HepG2 (cell line): ENCODE measurements around the gene TAF12. TPM values are rescaled to one million over a fixed set of nuclear protein-coding genes. Genes with fewer than 3 reads are reported as not detected.

Experiments used
- ATAC-seq: fragments of 200-7000 bp; cut with Tn5 transposase; 3 replicates; pipeline ENCODE4 v1.9.1; 2020; ENCODE audit warnings: mild to moderate bottlenecking, moderate library complexity
- BruUV-seq: library from RNA; stranded (reverse); fragments of 400-500 nt; replicated peaks from 2 replicates; lab custom pipeline; 2021; lab: Mats Ljungman, UMichigan
- CTCF ChIA-PET: fragments of 300-600 bp; formaldehyde crosslinking; extraction: SDS; loops from one replicate; lab custom pipeline; 2021; ENCODE audit warnings: low total read pairs, inconsistent platforms, low intra/inter-chr PET ratio; lab: Yijun Ruan, JAX
- POLR2A ChIA-PET: fragments of 350-600 bp; sonication (Branson Sonifier 250); formaldehyde crosslinking; loops from one replicate; lab custom pipeline; 2020; ENCODE audit warnings: antibody characterized with exemption, inconsistent platforms; lab: Yijun Ruan, JAX
- DNase-seq: peaks from one replicate; pipeline ENCODE4 v3.0.0-alpha.2; 2015; ENCODE audit warnings: low spot score
- FAIRE-seq: peaks from 3 replicates; lab custom pipeline; 2011; peaks lifted over from hg19 to GRCh38; lab: Jason Lieb, UNC
- H2AFZ ChIP-seq: one replicate; pipeline ENCODE4 v1.6.1; 2011; ENCODE audit warnings: low read length, inconsistent platforms
- H3K27ac ChIP-seq: fragments of 300-600 bp; 3 replicates; pipeline ENCODE4 v1.8.0; 2011; ENCODE audit warnings: mixed run types, mild to moderate bottlenecking, mixed read lengths, low read length, inconsistent platforms; ENCODE audit not compliant: insufficient read depth; ENCODE audit errors: extremely low read length
- H3K27me3 ChIP-seq, 2 experiments: fragments of 200-600 bp in 1 of 2; 2 replicates in 1 of 2; 3 replicates in 1 of 2; pipeline versions ENCODE4 v1.6.0 to v1.8.0; 2011; ENCODE audit warnings: low read length in 2 of 2, mild to moderate bottlenecking in 2 of 2, moderate library complexity in 2 of 2, inconsistent platforms in 1 of 2; ENCODE audit not compliant: insufficient read depth in 2 of 2, control insufficient read depth in 1 of 2
- H3K36me3 ChIP-seq, 2 experiments: fragments of 200-600 bp in 1 of 2; replicated peaks in 1 of 2; 2 replicates in 1 of 2; 3 replicates in 1 of 2; pipeline versions ENCODE4 v1.5.1 to v1.8.0; 2011; ENCODE audit warnings: low read length in 2 of 2, inconsistent platforms in 1 of 2; ENCODE audit not compliant: insufficient read depth in 2 of 2, control insufficient read depth in 1 of 2
- H3K4me1 ChIP-seq: 2 replicates; pipeline ENCODE4 v1.5.1; 2012; ENCODE audit warnings: low read length, inconsistent platforms; ENCODE audit not compliant: insufficient read depth
- H3K4me2 ChIP-seq: 2 replicates; pipeline ENCODE4 v1.6.0; 2011; ENCODE audit warnings: low read depth, low read length, inconsistent platforms
- H3K4me3 ChIP-seq, 3 experiments: fragments of 200-600 bp in 1 of 3; sonication (generic), shearing (Covaris generic) in 1 of 3; replicated peaks in 1 of 3; 2 replicates each; pipeline ENCODE4 v1.5.1; 2011 to 2016; ENCODE audit warnings: low read length in 3 of 3, inconsistent platforms in 2 of 3, low read depth in 2 of 3, mild to moderate bottlenecking in 2 of 3, control low read depth in 1 of 3, mixed read lengths in 1 of 3; ENCODE audit not compliant: insufficient read depth in 1 of 3
- H3K79me2 ChIP-seq: one replicate; pipeline ENCODE4 v1.6.1; 2011; ENCODE audit warnings: low read length, inconsistent platforms; ENCODE audit not compliant: insufficient read depth
- H3K9ac ChIP-seq: 2 replicates; pipeline ENCODE4 v1.6.0; 2011; ENCODE audit warnings: mild to moderate bottlenecking, low read depth, low read length, inconsistent platforms; ENCODE audit not compliant: insufficient read depth
- H3K9me3 ChIP-seq: 2 replicates; pipeline ENCODE4 v1.5.1; 2012; ENCODE audit warnings: mild to moderate bottlenecking, low read length
- H4K20me1 ChIP-seq: 2 replicates; pipeline ENCODE4 v1.6.0; 2011; ENCODE audit warnings: inconsistent platforms, mild to moderate bottlenecking, low read length, moderate library complexity; ENCODE audit not compliant: insufficient read depth
- ASH2L ChIP-seq: fragments of 300-600, 200-600 bp; sonication (generic); IDR thresholded peaks from 2 replicates; pipeline ENCODE4 v1.7.0; 2017; ENCODE audit warnings: low read depth, mild to moderate bottlenecking, moderate library complexity, mixed read lengths, low read length; ENCODE audit not compliant: insufficient read length
- ATM ChIP-seq: fragments of 450-650 bp; IDR thresholded peaks from 2 replicates; pipeline ENCODE4 v1.7.1; 2017; ENCODE audit warnings: mild to moderate bottlenecking, borderline replicate concordance
- ATRX ChIP-seq: sonication (generic); formaldehyde crosslinking; IDR thresholded peaks from 2 replicates; pipeline ENCODE4 v1.4.0; 2020; ENCODE audit warnings: missing genetic modification reagents, borderline replicate concordance
- EZH2 ChIP-seq: conservative IDR thresholded peaks from 2 replicates; pipeline ENCODE4 v1.6.1; 2012; ENCODE audit warnings: mild to moderate bottlenecking, low read depth, low read length, moderate library complexity
- GMEB1 ChIP-seq: sonication (generic); formaldehyde crosslinking; IDR thresholded peaks from 2 replicates; pipeline ENCODE4 v1.5.1; 2020; ENCODE audit warnings: missing genetic modification reagents, mild to moderate bottlenecking, borderline replicate concordance
- IRF1 ChIP-seq: sonication (generic); formaldehyde crosslinking; IDR thresholded peaks from 2 replicates; pipeline ENCODE4 v1.4.0; 2020; ENCODE audit warnings: low read depth, mild to moderate bottlenecking, missing genetic modification reagents
- NPAS2 ChIP-seq: sonication (generic); formaldehyde crosslinking; IDR thresholded peaks from 2 replicates; pipeline ENCODE4 v1.8.0; 2022; ENCODE audit warnings: mild to moderate bottlenecking, missing genetic modification reagents, borderline replicate concordance
- PBX3 ChIP-seq: sonication (generic); formaldehyde crosslinking; IDR thresholded peaks from 2 replicates; pipeline ENCODE4 v1.8.1; 2023; ENCODE audit warnings: missing genetic modification reagents, inconsistent platforms, borderline replicate concordance
- SIX4 ChIP-seq: sonication (generic); formaldehyde crosslinking; IDR thresholded peaks from 2 replicates; pipeline ENCODE4 v1.4.0; 2020; ENCODE audit warnings: missing genetic modification reagents
- SMC3 ChIP-seq: IDR thresholded peaks from 2 replicates; pipeline ENCODE4 v1.6.1; 2011; ENCODE audit warnings: low read length, improper control_type of control experiment
- STAG1 ChIP-seq: sonication (generic); formaldehyde crosslinking; IDR thresholded peaks from 2 replicates; pipeline ENCODE4 v1.4.0; 2020; ENCODE audit warnings: missing genetic modification reagents
- TEAD3 ChIP-seq: optimal IDR thresholded peaks from 2 replicates; pipeline ENCODE3; 2016; ENCODE audit warnings: borderline replicate concordance
- THYN1 ChIP-seq: sonication (generic); formaldehyde crosslinking; IDR thresholded peaks from 2 replicates; pipeline ENCODE4 v1.8.1; 2023; ENCODE audit warnings: low read depth, mild to moderate bottlenecking, moderate library complexity, missing genetic modification reagents, borderline replicate concordance
- ZFP1 ChIP-seq: IDR thresholded peaks from 2 replicates; pipeline ENCODE4 v1.6.1; 2016
- ZFX ChIP-seq: sonication (generic); formaldehyde crosslinking; IDR thresholded peaks from 2 replicates; pipeline ENCODE4 v1.4.0; 2020; ENCODE audit warnings: mild to moderate bottlenecking, low read depth, missing genetic modification reagents, moderate library complexity
- ZNF280B ChIP-seq: sonication (generic); formaldehyde crosslinking; IDR thresholded peaks from 2 replicates; pipeline ENCODE4 v1.5.0; 2020; ENCODE audit warnings: missing genetic modification reagents, mild to moderate bottlenecking, borderline replicate concordance
- ZNF562 ChIP-seq: sonication (generic); formaldehyde crosslinking; IDR thresholded peaks from 2 replicates; pipeline ENCODE4 v1.8.0; 2022; ENCODE audit warnings: missing genetic modification reagents, borderline replicate concordance
- ZNF747 ChIP-seq: sonication (generic); formaldehyde crosslinking; IDR thresholded peaks from 2 replicates; pipeline ENCODE4 v1.8.1; 2023; ENCODE audit warnings: missing genetic modification reagents, mild to moderate bottlenecking, borderline replicate concordance
- ZNF780A ChIP-seq: sonication (generic); formaldehyde crosslinking; IDR thresholded peaks from 2 replicates; pipeline ENCODE4 v1.8.0; 2022; ENCODE audit warnings: mild to moderate bottlenecking, missing genetic modification reagents, moderate library complexity
- WGBS: methylation state at CpG from one replicate; pipeline ENCODE4 v1.1.6; 2017; ENCODE audit warnings: low lambda C conversion rate; 5-methylcytosine and 5-hydroxymethylcytosine counted together
- in situ Hi-C: cut with HindIII; loops from 2 replicates; pipeline ENCODE4 v1.10.0; 2017; ENCODE audit warnings: low pct_unique_long_range_greater_than_20kb; ENCODE audit not compliant: extremely low pct_ligation_motif_present
- intact Hi-C: fragments of 100-400 bp; cut with micrococcal nuclease; formaldehyde crosslinking; loops from one replicate; pipeline ENCODE4 v1.10.0; 2022; ENCODE audit not compliant: unreplicated experiment
- polyA plus RNA-seq, 8 experiments: library from polyadenylated mRNA; depleted of rRNA in 3 of 8; stranded (reverse) in 7 of 8; unstranded in 1 of 8; fragments of >200 nt; fragmentation: Illumina TruSeq in 4 of 8; extraction: Trizol in 4 of 8; gene quantifications; 2 replicates each; pipeline versions ENCODE4 v1.2.1 to v1.2.3, GENCODE V29; 2011 to 2016; ENCODE audit warnings: low read depth in 4 of 8, missing spikeins in 1 of 8, mixed read lengths in 1 of 8; ENCODE audit not compliant: insufficient read depth in 1 of 8
- total RNA-seq, 5 experiments: library from RNA; depleted of rRNA; stranded (reverse); fragments of >200 nt; fragmentation: Illumina TruSeq; extraction: Trizol; gene quantifications; 2 replicates each; pipeline ENCODE4 v1.2.3, GENCODE V29; 2016; ENCODE audit warnings: low read depth in 1 of 5

The TAF12 gene
- total and polyA plus RNA-seq, 2 of the 13 experiments (the other 11 are each of a cell fraction or from before 2014, with no cell fraction given) = 16.3 to 17.1 TPM

GRCh38 chr1:28640766-28641165 is 2.1 kb downstream of the TAF12 start:
- POLR2A ChIA-PET = interaction anchor here (1.1 to 1.3 kb wide), 2 partner anchors 8 to 59 kb away, joined by 5 to 8 read pairs; partner anchors contain the start of gene RNU11
- H3K79me2 ChIP-seq = peaks cover 13% of the 10 kb centered on the region
- no peak for TF ChIP-seq ZFP1 (CRISPR knock-in tag)
- TF ChIP-seq SIX4 (CRISPR knock-in tag) = no peak
- peak; percentile 32; the same call in 1 of the 2 replicates for TF ChIP-seq STAG1 (CRISPR knock-in tag)
- TF ChIP-seq TEAD3 = peak; percentile 22
- no peak for TF ChIP-seq ZNF280B
- TF ChIP-seq GMEB1 (CRISPR knock-in tag) = no peak
- no peak for TF ChIP-seq ZNF747 (CRISPR knock-in tag)
- no peak for TF ChIP-seq PBX3
- no peak for TF ChIP-seq ATM
- no peak for TF ChIP-seq ZNF780A
- no peak for TF ChIP-seq ZNF562 (CRISPR knock-in tag)
- TF ChIP-seq THYN1 (CRISPR knock-in tag) = no peak
- TF ChIP-seq ATRX (CRISPR knock-in tag) = no peak
- peak; percentile 68 for TF ChIP-seq SMC3
- no peak for TF ChIP-seq ZFX
- TF ChIP-seq EZH2 = no peak
- TF ChIP-seq ASH2L = no peak
- TF ChIP-seq NPAS2 (CRISPR knock-in tag) = no peak
- no peak for TF ChIP-seq IRF1 (CRISPR knock-in tag)

More at GRCh38 chr1:28640766-28641165, 2.1 kb downstream of the TAF12 start:
- ATAC-seq (peak; percentile 45), DNase-seq (peak; percentile 50), FAIRE-seq (peak; percentile 4)
- Histone ChIP-seq H3K27me3 (no peaks in the 10 kb centered on the region; a peak in 1 of 5 replicates), H3K9ac (no peak overlapping the region), H3K36me3 (no peaks in the 10 kb centered on the region), H4K20me1 (no peaks in the 10 kb centered on the region), H3K4me3 (no peak overlapping the region), H2AFZ (no peak overlapping the region), H3K9me3 (no peaks in the 10 kb centered on the region), H3K4me2 (no peak overlapping the region), H3K27ac (no peak overlapping the region), H3K4me1 (peaks cover 34% of the 10 kb centered on the region)
- CTCF ChIA-PET = interaction anchor here (0.6 to 0.7 kb wide), 3 partner anchors 13 to 97 kb away, joined by 3 read pairs; partner anchors contain the start of gene YTHDF2
- intact Hi-C loops = loop anchor here (5.0 to 10.0 kb wide), 3 partner anchors 117 to 544 kb away; partner anchors contain the start of gene SRSF4
- BruUV-seq = no TSS peak
- in situ Hi-C loops = loop anchor here (5.0 kb wide), 1 partner anchor 232 kb away; no protein-coding TSS in a partner anchor
- WGBS = 87% methylated on average over 1 of the region's 1 CpG
